GM12873 (cell line): ENCODE measurements around the gene MARK4.

ENCODE experiments used
- TF ChIP-seq, protein P1 (sequence below): IDR thresholded peaks from 2 replicates; pipeline ENCODE4 v1.5.1; 2012; ENCODE audit warnings: low read depth, mild to moderate bottlenecking, moderate library complexity, low read length, control low read depth; ENCODE audit not compliant: insufficient read depth; ENCODE audit errors: missing control alignments

MARK4 gene

DNA sequence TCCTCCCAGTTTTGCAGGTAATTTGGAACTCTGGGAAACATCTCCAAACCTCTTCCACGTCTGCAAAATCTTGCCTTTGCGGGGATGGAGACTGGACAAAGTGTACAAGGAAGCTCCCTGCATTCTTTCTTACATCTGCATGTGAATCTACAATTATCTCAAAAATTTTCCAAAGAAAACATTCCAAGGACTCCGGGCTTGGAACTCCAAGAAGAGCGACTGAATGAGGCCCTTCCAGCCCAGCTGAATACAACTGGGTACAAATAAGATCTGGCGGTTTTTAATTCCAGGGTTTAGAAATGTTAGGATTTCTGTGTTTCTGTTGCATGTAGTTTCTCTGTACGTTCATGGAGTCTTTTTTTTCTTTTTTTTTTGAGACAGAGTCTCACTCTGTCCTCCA is 34.4 kb upstream of the MARK4 start:
- TF ChIP-seq, protein P1, sequence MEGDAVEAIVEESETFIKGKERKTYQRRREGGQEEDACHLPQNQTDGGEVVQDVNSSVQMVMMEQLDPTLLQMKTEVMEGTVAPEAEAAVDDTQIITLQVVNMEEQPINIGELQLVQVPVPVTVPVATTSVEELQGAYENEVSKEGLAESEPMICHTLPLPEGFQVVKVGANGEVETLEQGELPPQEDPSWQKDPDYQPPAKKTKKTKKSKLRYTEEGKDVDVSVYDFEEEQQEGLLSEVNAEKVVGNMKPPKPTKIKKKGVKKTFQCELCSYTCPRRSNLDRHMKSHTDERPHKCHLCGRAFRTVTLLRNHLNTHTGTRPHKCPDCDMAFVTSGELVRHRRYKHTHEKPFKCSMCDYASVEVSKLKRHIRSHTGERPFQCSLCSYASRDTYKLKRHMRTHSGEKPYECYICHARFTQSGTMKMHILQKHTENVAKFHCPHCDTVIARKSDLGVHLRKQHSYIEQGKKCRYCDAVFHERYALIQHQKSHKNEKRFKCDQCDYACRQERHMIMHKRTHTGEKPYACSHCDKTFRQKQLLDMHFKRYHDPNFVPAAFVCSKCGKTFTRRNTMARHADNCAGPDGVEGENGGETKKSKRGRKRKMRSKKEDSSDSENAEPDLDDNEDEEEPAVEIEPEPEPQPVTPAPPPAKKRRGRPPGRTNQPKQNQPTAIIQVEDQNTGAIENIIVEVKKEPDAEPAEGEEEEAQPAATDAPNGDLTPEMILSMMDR: no peak

DNA sequence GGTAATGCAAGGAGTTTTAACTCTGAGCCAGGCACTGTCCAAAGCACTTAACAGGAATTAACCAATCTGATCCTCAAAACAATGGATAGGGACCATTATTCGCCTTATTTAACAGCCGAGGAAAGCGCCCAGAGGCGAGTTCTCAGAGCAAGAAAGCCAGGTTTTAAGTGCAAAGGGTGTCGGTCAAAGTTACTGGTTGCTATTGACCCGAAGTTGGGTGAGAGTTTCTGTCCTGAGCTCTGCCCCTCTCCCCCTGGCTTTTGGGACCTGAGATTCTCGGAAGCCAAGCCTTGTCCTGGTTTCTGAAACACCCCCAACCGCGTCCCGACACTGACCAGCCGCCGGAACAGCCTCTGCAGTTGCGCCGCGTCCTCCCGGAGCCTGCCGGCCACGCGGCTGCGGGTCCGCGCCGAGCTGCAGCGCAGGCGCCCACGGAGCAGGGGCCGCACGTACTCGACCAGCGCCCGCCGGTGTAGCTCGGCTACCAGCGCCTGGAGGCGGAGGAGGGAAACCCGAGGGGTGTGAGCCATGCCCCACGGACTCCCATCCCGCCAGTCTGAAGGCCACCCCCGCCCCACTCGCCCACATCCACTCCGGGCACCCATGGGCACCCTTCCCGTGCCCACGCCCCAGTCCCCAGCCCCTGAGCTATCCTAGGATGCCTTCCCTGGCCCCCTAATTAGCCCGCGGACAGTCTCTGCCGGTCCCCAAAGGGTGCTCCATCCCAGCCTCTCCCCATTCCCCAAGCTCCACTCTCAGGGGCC is 33.7 kb upstream of the MARK4 start:
- TF ChIP-seq, protein P1: no peak

DNA sequence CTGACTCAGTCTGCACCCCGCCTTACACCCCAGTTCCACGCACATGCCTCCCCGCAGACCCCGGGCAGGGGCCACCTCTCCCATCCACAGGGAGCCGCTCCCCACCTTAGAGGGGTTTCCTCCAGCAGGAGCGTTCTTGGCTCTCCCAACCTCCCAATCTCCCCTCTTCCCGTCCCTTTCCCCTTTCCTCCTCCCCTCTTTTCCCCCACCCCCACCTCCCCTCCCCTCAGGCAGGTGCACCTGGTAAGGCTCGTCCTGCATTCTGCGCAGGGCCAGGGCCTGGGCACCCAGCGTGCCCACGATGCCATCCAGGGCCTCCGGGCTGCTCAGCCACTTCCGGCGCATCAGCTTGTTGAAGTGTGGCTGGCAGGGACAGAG is 33.1 kb upstream of the MARK4 start:
- TF ChIP-seq, protein P1: no peak

DNA sequence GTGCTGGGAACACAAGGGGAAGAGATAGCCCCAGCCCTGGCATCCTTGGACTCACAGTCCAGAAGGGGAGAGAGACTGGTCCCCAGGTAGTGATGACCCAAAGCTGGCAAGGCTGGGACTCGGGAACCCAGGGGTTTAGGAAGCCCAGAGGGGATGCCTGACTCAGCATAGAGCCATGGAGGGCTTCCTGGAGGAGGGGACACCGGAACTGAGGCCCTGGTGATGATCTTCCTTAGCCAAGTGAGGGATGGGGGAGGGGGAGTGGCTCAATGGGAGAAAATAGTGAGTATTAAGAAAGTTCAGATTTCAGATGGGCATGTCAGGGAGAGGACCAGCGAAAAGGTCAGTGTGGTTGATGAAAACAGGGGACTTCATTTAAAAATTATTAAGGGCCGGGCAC is 32.6 kb upstream of the MARK4 start:
- TF ChIP-seq, protein P1: no peak

DNA sequence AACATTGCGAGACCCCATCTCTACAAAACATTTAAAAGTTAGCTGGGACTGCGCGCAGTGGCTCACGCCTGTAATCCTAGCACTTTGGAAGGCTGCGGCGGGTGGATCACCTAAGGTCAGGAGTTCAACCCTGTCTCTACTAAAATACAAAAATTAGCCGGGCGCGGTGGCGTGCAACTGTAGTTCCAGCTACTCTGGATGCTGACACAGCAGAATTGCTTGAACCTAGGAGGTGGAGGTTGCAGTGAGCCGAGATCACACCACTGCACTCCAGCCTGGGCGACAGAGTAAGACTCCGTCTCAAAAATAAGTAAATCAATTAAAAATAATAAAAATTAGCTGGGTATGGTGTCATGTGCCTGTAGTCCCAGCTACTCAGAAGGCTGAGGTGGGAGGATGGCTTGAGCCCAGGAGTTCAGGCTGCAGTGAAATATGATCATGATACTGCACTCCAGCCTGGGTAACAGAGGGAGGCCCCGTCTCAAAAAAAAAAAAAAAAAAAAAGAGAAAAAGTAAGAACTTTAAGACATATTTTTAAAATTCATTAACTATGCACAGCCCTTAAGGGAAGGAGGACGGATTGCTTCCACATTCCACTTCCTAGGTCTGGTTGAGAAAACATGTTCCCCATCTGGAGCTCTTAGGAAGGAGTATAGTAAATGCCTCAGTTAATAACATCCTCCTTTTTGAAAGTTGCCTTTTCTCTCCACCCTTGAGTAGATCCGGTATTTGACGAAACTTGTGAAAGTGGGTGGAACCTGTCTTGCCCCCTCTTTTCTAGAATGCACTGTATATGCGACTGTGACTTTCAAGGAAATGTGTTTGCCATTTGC is 31.9 kb upstream of the MARK4 start:
- TF ChIP-seq, protein P1: no peak

DNA sequence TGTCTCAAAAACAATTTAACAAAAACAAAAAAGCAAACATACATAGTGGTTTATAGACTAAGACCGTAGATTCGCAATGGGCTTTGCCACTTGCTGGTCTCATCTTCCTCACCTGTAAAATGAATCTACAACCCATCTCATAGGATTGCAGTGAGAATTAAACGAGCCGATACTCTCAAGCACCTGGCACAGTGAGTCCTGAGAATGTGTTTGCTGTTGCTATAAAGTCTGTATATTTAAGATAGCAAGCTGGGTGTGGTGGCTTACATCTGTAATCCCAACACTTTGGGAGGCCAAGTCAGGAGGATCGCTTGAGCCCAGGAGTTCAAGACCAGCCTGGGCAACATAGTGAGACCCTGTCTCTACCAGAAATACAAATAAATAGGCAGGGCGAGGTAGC is 28.3 kb upstream of the MARK4 start:
- TF ChIP-seq, protein P1: no peak

DNA sequence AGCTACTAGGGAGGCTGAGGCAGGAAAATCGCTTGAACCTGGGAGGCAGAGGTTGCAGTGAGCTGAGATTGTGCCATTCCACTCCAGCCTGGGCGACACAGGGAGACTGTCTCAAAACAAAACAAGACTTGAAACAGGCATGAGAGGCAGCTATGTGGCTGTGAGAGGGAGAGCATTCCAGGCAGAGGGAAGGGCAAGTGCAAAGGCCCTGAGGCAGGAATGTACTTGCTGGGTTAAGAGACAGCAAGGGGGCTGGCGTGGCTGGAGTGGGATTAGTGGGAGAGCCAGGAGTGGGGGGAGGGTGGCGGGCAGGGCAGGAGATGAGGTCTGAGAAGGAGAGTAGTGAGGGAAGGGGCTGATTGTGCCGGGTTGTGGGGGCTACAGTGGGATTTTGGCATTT is 27.2 kb upstream of the MARK4 start:
- TF ChIP-seq, protein P1: no peak
